GM19468 (cell line): ENCODE data around the gene GTPBP3.
"Not testable (repeated sequence)": the region's sequence is repeated elsewhere in the genome, so short reads cannot be mapped to it uniquely, and the experiment has no call there.

Experiments used
- ATAC-seq: cut with Tn5 transposase; IDR thresholded peaks from one replicate; pipeline ENCODE4 v1.9.1; 2021; ENCODE audit warnings: mild to moderate bottlenecking, moderate library complexity, moderate number of reproducible peaks; ENCODE audit not compliant: unreplicated experiment; ENCODE audit errors: extremely low read depth

Gene GTPBP3

GRCh38 chr19:17336872-17337674 lies at the start of gene GTPBP3:
Gene GTPBP3, plus strand, starts transcription at chr19:17337553. Its CDS starts 59 bp downstream, at chr19:17337612.
- peak; percentile 65 for ATAC-seq

- ATAC-seq = no peak
Measured at GRCh38 chr19:17289489-17289888, 47.9 kb upstream of the GTPBP3 start.

- no peak for ATAC-seq
Measured at GRCh38 chr19:17292301-17293074, 44.9 kb upstream of the GTPBP3 start.

- no peak for ATAC-seq
Measured at GRCh38 chr19:17293605-17294004, 43.7 kb upstream of the GTPBP3 start.

GRCh38 chr19:17294051-17294891 lies 43.1 kb upstream of the GTPBP3 start:
- ATAC-seq = no peak

GRCh38 chr19:17295551-17295950 lies 41.8 kb upstream of the GTPBP3 start:
- not testable (repeated sequence) for ATAC-seq

- ATAC-seq = no peak
Measured at GRCh38 chr19:17296273-17296672, 41.1 kb upstream of the GTPBP3 start.

GRCh38 chr19:17296976-17297375 lies 40.4 kb upstream of the GTPBP3 start:
- no peak for ATAC-seq

GRCh38 chr19:17300992-17301619 lies 36.2 kb upstream of the GTPBP3 start:
- no peak for ATAC-seq

- ATAC-seq = no peak
Measured at GRCh38 chr19:17302391-17303166, 34.8 kb upstream of the GTPBP3 start.

- ATAC-seq = peak; percentile 23
Measured at GRCh38 chr19:17303167-17303939, 34.0 kb upstream of the GTPBP3 start, which contains the start of gene ABHD8. Gene ABHD8, minus strand, starts transcription at chr19:17303425. Its CDS starts 1,809 bp downstream, at chr19:17301616.

- ATAC-seq = no peak
Measured at GRCh38 chr19:17303940-17304267, 33.4 kb upstream of the GTPBP3 start.

GRCh38 chr19:17304386-17305215 lies 32.8 kb upstream of the GTPBP3 start:
- ATAC-seq = no peak

- no peak for ATAC-seq
Measured at GRCh38 chr19:17305216-17305516, 32.2 kb upstream of the GTPBP3 start.

- ATAC-seq = peak; percentile 43
Measured at GRCh38 chr19:17305517-17306284, 31.7 kb upstream of the GTPBP3 start, which contains the start of gene MRPL34. Gene MRPL34, plus strand, starts transcription at chr19:17305872. Its CDS starts 21 bp downstream, at chr19:17305893.

- ATAC-seq = no peak
Measured at GRCh38 chr19:17306285-17306714, 31.1 kb upstream of the GTPBP3 start.

GRCh38 chr19:17307876-17308377 lies 29.4 kb upstream of the GTPBP3 start:
- ATAC-seq = no peak
